Thyroid gland (tissue), 4 donors: ENCODE data around the gene MARK3.

Experiments used
- POLR2A ChIP-seq, 2 donors: fragments of 450-650 bp; IDR thresholded peaks; one replicate each; pipeline ENCODE4 v1.6.1; 2017; ENCODE audit warnings: antibody characterized with exemption in 2 of 2, mild to moderate bottlenecking in 2 of 2, moderate library complexity in 1 of 2
- TF ChIP-seq, protein P1 (sequence below), 6 experiments: fragments of 200-600 bp in 3 of 6; fragments of 450-650 bp in 3 of 6; sonication (generic) in 3 of 6; IDR thresholded peaks; one replicate each; pipeline ENCODE4 v1.5.1; 2016 to 2019; ENCODE audit warnings: antibody characterized with exemption in 6 of 6, mild to moderate bottlenecking in 2 of 6, inconsistent platforms in 1 of 6, moderate library complexity in 1 of 6

DNA sequence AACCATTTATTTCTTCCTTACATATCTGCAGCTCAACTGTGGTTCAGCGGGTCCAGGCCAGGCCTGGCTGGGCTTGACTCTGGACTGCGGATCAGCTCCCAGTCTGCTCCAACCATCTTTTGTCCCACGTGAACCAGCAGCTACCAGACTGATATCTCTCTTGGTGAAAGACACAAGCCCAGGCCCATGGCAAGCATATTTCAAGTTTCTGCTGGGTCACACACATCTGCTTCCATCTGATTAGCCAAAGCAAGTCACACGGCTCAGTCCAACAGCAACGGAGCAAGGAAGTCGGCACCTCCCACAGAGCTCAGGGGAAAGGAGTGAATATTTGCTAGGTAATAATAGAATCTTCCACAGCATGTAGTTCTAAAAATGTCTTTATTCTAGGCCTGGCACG is 24.7 kb upstream of the MARK3 start:
- TF ChIP-seq, protein P1, sequence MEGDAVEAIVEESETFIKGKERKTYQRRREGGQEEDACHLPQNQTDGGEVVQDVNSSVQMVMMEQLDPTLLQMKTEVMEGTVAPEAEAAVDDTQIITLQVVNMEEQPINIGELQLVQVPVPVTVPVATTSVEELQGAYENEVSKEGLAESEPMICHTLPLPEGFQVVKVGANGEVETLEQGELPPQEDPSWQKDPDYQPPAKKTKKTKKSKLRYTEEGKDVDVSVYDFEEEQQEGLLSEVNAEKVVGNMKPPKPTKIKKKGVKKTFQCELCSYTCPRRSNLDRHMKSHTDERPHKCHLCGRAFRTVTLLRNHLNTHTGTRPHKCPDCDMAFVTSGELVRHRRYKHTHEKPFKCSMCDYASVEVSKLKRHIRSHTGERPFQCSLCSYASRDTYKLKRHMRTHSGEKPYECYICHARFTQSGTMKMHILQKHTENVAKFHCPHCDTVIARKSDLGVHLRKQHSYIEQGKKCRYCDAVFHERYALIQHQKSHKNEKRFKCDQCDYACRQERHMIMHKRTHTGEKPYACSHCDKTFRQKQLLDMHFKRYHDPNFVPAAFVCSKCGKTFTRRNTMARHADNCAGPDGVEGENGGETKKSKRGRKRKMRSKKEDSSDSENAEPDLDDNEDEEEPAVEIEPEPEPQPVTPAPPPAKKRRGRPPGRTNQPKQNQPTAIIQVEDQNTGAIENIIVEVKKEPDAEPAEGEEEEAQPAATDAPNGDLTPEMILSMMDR (IDR thresholded peaks at IDR 0.05), result no peak
- no peak for TF ChIP-seq POLR2A (IDR thresholded peaks at IDR 0.05)
